HG02763 (cell line): ENCODE measurements around the gene CD4.

Source experiments
- ATAC-seq: cut with Tn5 transposase; IDR thresholded peaks from one replicate; pipeline ENCODE4 v1.9.1; 2021; ENCODE audit warnings: mild to moderate bottlenecking, moderate library complexity; ENCODE audit not compliant: unreplicated experiment

Gene CD4

DNA sequence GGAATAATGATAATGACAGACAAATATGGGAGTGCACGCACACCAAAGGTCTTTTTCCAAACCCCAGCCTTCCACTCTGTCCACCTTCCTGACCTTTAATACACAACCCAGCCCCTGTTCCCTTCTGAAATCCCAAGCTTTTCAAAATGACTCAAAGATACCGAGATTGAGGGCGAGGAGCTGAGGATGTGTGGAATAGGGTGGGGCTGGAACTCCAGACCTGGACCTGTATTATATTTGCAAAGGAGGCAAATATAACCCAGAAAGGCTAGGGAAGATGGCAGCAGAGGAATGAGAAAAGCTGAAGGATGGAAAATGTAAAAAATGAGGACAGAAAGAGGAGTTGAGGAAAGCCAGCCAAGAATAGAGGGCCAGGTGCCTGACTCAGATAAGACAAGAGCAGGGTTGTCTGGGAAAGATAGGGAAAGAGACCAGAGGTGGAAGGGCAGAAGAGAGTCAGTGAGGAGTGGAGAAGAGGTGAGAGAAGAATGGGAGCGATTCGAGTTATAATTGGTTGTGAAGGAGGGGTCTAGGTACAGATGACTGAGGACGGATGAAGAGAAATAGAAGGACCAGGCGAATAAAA is 24.2 kb upstream of the CD4 start:
- ATAC-seq, result no peak

DNA sequence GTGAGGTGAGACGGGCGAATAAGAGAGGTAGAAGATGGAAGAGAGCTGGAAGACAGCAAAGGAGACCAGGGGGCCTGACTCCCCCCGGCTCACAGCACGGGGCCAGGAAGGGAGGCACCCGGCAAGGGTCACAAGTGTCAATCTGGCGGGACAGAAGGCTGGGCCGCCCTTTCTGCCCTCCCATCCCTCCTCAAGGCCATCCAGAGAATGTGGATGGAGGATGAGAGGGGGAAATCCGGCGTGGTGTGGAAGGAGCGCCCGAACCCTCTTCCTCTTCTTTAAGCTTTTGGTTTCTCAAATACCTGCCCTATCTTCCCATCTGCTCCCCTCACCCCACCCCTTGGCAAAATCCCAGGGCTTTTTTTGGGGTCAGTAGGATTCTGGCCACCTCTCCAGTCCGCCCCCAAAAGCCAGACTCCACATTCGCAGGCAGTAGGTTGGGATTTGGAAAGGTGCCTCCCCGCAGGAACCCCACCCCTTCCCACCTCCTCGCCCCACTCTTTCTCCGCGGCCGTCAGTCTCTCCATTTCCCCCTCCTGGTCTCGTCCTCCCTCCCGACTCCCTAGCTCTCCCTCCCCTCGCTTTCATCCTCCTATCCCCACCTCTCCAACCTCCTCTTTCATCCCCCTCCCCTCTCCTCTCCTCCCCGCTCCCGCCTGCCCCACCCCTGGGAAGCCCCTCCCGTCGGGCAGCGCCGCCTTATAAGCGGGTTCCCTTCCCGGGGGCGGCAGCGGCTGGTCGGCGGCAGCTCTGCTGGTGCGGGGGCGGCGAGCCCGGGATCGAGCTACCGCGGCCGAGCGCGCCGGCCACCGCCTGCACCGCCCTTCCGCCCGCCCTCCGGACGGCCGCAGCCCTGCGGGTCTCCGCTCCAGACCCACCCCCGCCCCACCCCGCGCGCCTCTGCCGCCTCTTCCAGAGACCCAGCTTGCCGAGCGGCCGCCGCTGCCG is 23.4 kb upstream of the CD4 start, which contains the start of gene PTMS:
Gene PTMS, plus strand, starts transcription at position 730 of the 948 bp plus-strand sequence. CDS start 343 bp downstream, outside the sequence.
- ATAC-seq, result peak; percentile 25

DNA sequence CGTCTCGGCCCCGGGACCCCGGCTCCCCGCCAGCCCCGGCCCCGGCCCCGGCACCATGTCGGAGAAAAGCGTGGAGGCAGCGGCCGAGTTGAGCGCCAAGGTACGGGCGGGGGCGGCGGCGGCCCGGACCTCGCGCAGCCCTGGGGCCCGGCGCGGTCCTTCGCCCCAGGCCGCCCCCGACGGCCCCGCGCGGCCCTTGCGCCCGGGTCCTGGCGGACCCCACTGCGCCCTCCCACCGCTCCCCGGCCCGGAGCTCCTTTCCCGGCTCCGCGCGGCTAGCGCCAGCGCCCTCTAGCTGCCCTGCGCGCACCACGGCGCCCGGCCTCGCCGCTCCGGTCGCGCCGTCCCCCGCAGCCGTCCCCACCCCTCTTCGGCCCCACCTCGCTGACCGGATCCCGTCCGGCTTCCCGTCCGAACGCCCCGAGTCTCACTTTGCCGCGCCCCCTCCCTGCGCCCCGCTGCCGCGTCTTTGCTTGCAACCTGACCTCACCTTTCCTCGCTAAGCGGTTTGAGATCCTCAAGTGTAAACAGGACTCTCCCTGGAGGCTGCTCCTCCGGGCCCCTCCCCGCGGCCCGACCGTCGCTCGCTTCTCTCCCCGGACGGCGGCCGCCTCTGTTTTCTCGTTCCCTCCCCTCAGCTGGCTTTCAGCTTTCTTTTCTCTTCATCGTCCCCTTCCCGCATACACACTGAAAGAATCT is 22.5 kb upstream of the CD4 start:
- peak; percentile 43 for ATAC-seq

DNA sequence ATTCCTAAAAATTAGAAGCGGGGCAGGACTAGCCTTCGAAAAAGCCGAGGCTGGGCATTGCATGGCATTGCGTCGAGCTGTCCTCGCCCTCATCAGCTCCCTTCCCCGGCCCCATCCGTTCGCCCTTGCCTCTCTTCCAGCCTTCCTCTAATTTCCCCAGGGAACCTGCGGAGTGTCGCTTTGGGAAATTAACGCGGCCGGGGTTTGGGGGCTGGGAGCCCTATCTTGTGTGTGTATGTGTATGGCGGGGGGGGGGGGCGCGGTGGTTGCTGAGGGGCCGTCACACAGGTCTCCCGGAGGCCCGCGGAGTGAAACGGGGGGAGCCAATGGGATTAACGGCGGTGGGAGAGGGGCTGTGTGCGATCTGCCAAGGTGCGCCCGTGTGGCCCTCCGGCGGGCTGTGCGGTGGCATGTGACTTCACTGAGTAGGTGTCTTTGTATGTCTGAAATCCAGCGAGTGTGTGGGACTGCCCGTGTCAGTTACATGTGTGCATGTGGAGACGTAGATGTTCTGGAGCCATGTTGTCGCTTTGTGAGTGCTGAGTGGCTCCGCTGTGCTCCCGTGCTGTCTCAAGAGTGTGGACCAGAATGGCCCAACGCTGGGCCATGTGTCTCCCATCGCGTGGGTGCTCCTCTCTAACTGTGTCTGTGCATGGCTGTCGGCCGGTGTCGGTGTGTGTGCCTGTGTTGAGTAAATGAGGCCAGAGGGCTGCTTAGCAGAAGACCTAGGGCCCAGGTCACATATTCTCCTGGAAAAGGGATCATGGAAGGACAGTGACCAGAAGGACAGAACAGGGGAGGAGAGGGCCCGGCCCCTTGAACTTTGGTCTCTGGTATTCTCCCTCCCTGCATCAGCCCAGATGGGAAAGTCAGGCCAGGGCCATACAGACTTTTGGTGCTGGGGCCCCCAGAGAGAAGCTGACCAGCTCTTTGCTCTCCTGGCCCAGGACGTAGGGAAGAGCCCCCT is 21.7 kb upstream of the CD4 start:
- ATAC-seq, result no peak

DNA sequence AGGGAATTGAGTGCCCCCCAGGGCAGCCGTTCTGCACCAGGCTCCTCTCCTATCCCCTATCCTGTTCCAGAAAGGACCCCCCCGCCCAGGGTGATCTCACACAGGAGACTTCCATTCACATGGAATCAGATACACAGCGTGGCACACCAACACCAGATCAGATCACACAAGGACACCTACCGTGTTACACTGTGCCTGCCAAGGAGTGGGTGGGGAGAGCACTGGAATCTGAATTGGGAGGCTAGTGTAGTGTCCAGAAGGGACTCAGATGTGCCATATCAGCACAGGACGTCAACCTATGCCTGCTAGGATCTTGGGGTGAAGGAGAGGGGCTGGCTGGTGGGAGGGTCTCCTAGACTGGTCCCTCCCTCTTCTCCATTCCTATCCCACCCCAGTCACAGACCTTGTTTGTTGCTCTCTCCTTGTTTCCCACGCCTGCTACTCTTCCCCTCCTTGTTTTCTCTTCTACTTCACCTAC is 20.9 kb upstream of the CD4 start:
- ATAC-seq, result no peak

DNA sequence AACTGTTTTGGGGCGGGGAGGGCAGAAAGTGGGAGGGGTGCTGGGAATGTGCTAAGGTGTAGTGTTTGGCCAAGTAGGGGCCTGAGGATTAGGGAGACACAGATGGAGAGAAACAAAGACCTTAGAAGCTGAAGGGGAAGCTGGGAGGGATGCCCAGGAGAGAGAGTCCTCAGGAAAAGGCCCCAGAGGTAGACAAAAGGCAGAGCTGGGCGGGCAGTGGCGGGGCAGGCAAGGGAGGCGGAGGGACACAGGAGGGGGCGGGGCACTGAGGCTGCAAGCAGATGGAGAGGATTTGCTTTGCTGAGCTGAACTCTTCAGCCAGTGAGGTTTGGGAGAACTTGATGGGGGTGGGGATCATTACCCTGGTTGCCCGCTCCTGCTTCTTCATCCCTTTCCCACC is 20.3 kb upstream of the CD4 start:
- no peak for ATAC-seq

DNA sequence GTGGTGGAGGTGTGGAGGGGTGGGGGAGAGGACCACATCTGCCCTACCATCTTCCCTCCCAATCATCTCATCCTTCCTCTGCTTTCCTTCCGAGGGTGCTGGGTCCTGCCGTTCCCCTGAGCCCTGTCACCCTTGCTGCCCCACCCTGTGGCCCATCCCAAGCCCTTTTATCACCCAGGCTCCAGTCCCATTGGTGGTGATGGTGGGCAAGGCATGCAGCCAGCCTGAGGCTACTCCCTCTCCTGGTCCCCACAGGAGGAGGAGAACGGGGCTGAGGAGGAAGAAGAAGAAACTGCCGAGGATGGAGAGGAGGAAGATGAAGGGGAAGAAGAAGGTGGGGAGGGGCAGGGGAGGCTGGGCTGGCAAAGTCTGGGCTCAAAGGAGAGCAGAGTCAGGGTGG is 19.7 kb upstream of the CD4 start:
- ATAC-seq, result no peak

DNA sequence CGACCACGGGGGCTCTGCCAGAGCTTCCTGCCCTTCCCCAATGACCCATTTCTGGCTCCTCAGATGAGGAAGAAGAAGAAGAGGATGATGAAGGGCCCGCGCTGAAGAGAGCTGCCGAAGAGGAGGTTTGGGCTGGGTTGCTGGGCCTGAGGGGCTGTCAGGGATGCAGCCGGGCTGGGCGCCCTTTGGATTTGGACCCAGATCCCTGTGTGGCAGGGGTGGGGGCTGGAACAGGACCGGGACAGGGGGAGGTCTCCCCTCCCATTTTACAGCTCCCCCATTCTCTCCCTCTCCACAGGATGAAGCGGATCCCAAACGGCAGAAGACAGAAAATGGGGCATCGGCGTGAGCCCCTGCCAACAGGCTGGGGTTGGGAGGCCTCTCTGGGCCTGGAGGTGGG is 19.2 kb upstream of the CD4 start:
- ATAC-seq, result no peak

DNA sequence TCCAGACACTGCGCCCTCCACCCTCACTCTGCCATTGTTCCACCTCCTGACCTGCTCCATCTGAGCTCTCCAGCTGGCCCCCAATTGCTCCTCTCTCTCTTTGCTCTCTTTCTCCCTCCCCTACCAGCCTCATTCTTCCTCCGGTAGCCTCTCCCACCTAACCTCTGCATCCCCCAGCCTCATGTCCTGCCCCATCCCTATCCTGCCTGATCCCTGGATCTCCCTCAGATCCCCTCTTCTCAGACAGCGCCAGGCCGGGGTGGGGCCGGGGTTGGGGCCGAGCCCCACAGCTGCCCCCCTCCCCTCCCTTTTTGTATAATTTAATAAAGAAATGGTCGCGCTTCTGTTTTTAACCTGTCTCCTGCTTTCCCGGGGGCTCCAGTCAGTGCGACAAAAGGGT is 18.7 kb upstream of the CD4 start:
- no peak for ATAC-seq

DNA sequence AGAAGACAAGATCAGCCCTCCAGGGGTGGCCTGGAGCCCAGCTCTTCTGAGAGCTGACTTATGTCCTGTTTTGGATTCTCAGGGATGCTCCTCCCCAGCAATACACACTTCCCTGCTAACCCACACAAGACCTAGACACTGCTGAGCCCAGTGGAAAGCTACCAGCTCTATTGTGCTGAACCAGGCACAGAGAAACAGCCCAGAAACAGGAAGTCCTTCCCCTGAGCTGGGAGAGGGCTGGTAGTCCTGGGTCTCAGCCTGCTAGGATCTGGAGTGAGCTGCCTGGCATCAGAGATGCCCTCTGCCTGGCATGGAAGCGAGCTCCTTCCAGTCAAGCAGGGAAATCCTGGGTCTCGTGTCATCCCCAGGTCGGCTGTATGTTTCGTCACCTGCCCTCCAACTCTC is 18.2 kb upstream of the CD4 start:
- ATAC-seq, result no peak

DNA sequence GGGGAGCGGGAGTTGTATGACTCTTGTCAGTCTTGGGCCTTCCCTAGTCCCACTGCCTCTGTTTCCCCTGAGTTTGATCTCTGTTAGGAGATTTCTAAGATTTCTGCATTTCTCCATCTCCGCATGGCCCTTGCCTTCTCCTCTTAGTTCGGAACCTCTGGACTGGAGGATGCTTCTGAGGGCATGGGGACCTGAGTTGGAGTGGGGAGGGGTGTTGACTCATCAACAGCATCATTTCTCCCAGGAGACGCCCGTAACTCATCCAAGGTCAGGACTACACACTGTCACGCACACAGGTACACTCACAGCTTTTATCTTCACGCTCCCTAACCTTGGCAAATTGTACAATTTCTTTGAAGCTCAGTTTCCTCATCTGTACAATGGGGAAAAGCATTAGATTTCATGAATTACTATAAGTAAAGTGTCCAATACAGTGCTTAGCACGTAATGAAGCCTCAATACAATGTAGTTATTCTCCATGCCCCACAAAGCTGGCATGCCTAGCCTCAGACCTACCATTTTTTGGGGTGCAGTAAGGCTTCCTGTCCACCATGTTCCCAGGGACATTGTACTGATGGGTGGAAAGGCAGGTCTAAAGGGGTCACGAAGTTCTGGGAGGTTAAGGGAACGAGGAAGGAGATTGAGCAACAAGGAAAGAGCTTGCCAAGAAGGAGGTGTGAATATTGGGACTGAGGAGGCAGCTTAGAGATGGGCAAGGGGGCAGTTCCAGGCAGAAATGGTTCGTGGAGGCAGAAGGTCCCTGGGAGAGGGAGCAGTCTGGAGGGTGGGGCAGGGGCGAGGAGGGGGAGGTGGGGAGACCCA is 17.6 kb upstream of the CD4 start:
- ATAC-seq, result no peak

DNA sequence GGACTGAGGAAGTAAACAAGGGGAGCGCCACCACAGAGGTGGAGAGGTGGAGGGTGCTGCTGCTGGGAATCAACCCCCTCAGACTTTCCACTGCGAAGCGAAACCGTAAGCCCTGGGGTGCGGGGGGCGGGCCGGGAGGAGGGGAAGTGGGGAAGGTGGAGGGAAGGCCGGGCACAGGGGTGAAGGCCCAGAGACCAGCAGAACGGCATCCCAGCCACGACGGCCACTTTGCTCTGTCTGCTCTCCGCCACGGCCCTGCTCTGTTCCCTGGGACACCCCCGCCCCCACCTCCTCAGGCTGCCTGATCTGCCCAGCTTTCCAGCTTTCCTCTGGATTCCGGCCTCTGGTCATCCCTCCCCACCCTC is 17.0 kb upstream of the CD4 start, which contains the start of gene LAG3:
Gene LAG3, plus strand, starts transcription at position 190 of the 365 bp plus-strand sequence. CDS start 333 bp downstream, outside the sequence.
- no peak for ATAC-seq

DNA sequence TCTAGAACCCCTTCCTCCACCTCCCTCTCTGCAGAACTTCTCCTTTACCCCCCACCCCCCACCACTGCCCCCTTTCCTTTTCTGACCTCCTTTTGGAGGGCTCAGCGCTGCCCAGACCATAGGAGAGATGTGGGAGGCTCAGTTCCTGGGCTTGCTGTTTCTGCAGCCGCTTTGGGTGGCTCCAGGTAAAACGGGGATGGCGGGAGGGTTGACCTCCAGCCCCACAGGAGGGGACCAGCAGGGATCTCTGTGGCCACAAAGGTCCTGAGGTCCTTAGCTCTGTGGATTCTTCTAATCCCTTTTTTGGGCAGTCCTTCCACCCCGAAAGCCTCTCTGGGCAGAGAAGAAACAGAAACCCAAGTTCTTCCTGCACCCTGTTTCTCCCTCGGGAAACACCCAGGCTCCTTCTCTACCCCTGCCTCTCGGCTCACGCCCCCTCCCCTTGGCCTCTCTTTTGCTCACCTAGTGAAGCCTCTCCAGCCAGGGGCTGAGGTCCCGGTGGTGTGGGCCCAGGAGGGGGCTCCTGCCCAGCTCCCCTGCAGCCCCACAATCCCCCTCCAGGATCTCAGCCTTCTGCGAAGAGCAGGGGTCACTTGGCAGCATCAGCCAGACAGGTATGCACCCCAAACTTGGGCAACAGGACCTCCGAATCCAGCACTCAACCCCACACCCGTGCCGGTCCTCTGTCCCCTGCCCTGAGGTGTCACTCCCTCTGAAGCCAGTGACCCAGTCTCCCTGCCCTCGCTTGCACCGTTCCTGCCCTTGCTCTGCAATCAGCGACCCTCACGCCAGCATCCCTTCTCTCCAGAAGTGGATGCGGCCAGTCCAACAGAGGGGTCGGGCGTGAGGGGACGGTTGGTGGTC is 16.4 kb upstream of the CD4 start:
- ATAC-seq, result no peak

DNA sequence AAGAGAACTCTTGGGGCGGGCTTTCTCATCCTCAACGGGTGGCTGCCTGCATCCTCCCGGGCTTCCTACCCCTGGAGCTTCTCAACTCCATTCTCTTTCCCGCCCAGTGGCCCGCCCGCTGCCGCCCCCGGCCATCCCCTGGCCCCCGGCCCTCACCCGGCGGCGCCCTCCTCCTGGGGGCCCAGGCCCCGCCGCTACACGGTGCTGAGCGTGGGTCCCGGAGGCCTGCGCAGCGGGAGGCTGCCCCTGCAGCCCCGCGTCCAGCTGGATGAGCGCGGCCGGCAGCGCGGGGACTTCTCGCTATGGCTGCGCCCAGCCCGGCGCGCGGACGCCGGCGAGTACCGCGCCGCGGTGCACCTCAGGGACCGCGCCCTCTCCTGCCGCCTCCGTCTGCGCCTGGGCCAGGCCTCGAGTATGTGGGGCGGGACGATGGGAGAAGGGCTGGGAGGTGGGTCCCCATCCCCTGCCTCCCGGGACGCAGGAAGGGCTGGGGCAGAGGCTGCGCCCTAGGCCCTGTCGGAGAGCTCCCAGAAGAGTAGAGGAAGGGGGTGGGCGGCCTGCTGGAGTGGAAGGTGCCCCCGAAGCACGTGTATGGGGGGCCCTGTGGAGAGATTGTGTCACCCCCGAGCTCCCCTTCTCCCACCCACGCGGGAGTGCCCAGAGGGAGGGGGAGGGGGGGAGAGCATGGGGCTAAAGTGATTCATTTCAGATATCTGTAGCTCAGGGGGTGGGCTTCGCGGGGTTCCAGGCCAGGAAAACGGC is 15.6 kb upstream of the CD4 start:
- no peak for ATAC-seq

DNA sequence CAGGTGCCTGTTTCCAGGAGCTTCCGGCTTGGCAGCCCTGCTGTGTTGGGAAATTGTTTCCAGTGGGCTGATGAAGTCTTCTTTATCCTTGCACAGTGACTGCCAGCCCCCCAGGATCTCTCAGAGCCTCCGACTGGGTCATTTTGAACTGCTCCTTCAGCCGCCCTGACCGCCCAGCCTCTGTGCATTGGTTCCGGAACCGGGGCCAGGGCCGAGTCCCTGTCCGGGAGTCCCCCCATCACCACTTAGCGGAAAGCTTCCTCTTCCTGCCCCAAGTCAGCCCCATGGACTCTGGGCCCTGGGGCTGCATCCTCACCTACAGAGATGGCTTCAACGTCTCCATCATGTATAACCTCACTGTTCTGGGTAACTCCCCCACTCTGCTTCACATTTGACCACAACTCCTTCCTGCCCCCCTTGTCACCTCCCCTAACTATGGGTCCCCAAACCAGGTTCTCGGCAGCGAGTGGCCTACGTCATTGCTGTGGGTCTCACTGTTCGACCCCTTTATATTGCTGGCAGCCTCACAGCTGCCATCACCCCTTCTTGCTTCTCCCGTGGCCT is 14.7 kb upstream of the CD4 start:
- no peak for ATAC-seq

DNA sequence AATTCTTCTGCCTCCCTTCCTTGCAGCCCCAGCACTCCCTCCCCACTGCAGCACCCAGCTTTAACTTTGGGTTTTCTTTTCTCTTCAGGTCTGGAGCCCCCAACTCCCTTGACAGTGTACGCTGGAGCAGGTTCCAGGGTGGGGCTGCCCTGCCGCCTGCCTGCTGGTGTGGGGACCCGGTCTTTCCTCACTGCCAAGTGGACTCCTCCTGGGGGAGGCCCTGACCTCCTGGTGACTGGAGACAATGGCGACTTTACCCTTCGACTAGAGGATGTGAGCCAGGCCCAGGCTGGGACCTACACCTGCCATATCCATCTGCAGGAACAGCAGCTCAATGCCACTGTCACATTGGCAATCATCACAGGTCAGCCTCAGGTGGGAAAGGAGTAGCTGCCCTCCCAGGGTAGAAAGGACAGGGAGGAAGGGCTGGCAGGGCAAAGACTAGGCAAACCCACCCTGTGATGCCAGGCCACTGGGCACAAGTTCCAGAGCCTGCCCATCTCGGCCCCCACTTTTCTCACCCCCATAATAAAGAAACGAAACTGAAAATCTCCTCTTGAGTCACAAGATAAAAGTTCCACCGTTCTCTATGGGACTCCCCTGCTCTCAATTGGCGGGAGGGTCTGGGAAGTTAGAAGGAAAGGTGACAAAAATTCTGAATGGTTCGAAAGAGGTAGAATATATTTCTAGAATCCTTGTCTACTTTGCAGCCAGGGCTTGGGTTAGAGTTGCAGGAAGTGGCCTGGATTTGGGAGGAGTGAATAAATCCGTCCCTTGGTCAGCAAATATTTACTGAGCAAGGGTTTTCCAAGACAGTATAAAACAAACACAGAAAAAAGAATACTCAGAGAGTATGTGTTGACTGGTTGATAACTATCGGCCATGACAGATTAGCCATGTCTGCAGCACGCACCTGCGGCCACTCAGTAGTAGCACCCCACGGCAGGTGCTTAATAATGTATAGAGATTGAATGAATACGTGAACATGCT is 13.8 kb upstream of the CD4 start:
- ATAC-seq, result no peak
